Kidney (tissue), 14 donors: ENCODE measurements around the gene CAMK2A. TPM values are rescaled to one million over a fixed set of nuclear protein-coding genes. Genes with fewer than 3 reads are reported as not detected.

Experiments used
- DNase-seq, 5 donors: peaks; one replicate each; pipeline ENCODE4 v3.0.0-alpha.2; 2013 to 2020
- FAIRE-seq: peaks from 2 replicates; lab custom pipeline; 2012; peaks lifted over from hg19 to GRCh38; lab: Jason Lieb, UNC
- H3K27ac ChIP-seq, 2 donors: one replicate each; pipeline ENCODE4 v1.7.0; 2013; ENCODE audit warnings: low read depth in 2 of 2, low read length in 2 of 2, inconsistent platforms in 1 of 2
- H3K27me3 ChIP-seq: one replicate; pipeline ENCODE4 v1.7.1; 2013; ENCODE audit warnings: low read length, inconsistent platforms; ENCODE audit not compliant: control insufficient read depth, insufficient read depth
- H3K36me3 ChIP-seq, 3 donors: one replicate each; pipeline versions ENCODE4 v1.7.0 to v1.7.1; 2013; ENCODE audit warnings: low read length in 3 of 3, control low read depth in 1 of 3, inconsistent platforms in 1 of 3; ENCODE audit not compliant: insufficient read depth in 3 of 3, control insufficient read depth in 2 of 3
- H3K4me1 ChIP-seq, 3 donors: one replicate each; pipeline versions ENCODE4 v1.7.0 to v1.7.1; 2013; ENCODE audit warnings: low read length in 3 of 3, inconsistent platforms in 1 of 3, low read depth in 1 of 3; ENCODE audit not compliant: control insufficient read depth in 2 of 3, insufficient read depth in 2 of 3
- H3K4me3 ChIP-seq, 3 donors: one replicate each; pipeline versions ENCODE4 v1.7.0 to v1.8.1; 2013; ENCODE audit warnings: low read length in 3 of 3, control low read depth in 1 of 3, inconsistent platforms in 1 of 3
- H3K9ac ChIP-seq, 3 donors: one replicate each; pipeline versions ENCODE4 v1.7.0 to v1.7.1; 2013; ENCODE audit warnings: low read length in 3 of 3, control low read depth in 1 of 3, inconsistent platforms in 1 of 3
- H3K9me3 ChIP-seq, 3 donors: one replicate each; pipeline versions ENCODE4 v1.7.0 to v1.7.1; 2013; ENCODE audit warnings: low read length in 3 of 3, control low read depth in 1 of 3, inconsistent platforms in 1 of 3; ENCODE audit not compliant: control insufficient read depth in 2 of 3, insufficient read depth in 1 of 3
- CTCF ChIP-seq: IDR thresholded peaks from 3 replicates; pipeline ENCODE4 v1.5.1; 2012; ENCODE audit warnings: mild to moderate bottlenecking, moderate library complexity, borderline replicate concordance; ENCODE audit not compliant: insufficient read depth; ENCODE audit errors: extremely low read depth
- intact Hi-C: fragments of 100-400 bp; cut with DNase I; formaldehyde crosslinking; loops from one replicate; pipeline ENCODE4 v1.11.1; 2022
- polyA plus RNA-seq: library from polyadenylated mRNA; stranded (reverse); fragments of 350-450 nt; fragmentation: Illumina TruSeq; extraction: RNeasy Lipid Tissue Mini Kit (QIAGEN cat#74804); gene quantifications from one replicate; pipeline ENCODE4 v1.2.3, GENCODE V29; 2014; ENCODE audit warnings: low read depth, low replicate concordance; ENCODE audit not compliant: insufficient read depth
- total RNA-seq: library from RNA; stranded (reverse); fragmentation: NEBNext Ultra II Directional; extraction: Animal tissue kit (Norgen Biotek cat#: 25700); gene quantifications from one replicate; pipeline ENCODE4 v1.2.1, GENCODE V29; 2021
- donor health status: control.
- donor health status: control.
- donor health status: control.
- donor health status: control.
- donor health status: control.
- donor health status: DM: yes; HTN: yes; CAD: no.
- donor health status: Normal renal cell carcinoma (clear cell type).

CAMK2A gene
- total and polyA plus RNA-seq, 2 donors from 2014 or later: 0.28 to 0.90 TPM

GRCh38 chr5:150312518-150312917 is 22.9 kb upstream of the CAMK2A start:
- DNase-seq (no peak), FAIRE-seq (no peak)
- H3K9me3 ChIP-seq: no peaks in the 10 kb centered on the region
- no peaks in the 10 kb centered on the region for H3K27me3 ChIP-seq
- H3K36me3 ChIP-seq: no peaks in the 10 kb centered on the region
- TF ChIP-seq CTCF: no peak
- no peak overlapping the region for H3K27ac ChIP-seq
- intact Hi-C loops: no loop called here
- H3K4me3 ChIP-seq: no peak overlapping the region
- H3K9ac ChIP-seq: no peak overlapping the region
- no peaks in the 10 kb centered on the region for H3K4me1 ChIP-seq

- no peaks in the 10 kb centered on the region for H3K9me3 ChIP-seq
- intact Hi-C loops: no loop called here
These were observed 21.6 kb upstream of the CAMK2A start for GRCh38 chr5:150311015-150311692.

GRCh38 chr5:150310246-150310645 is 20.7 kb upstream of the CAMK2A start:
- no peak for TF ChIP-seq CTCF
- no peaks in the 10 kb centered on the region for H3K36me3 ChIP-seq
- H3K27ac ChIP-seq: no peak overlapping the region
- no peaks in the 10 kb centered on the region for H3K9me3 ChIP-seq
- H3K4me1 ChIP-seq: no peaks in the 10 kb centered on the region
- no peak overlapping the region for H3K4me3 ChIP-seq
- H3K9ac ChIP-seq: no peak overlapping the region
- DNase-seq: no peak
- H3K27me3 ChIP-seq: no peaks in the 10 kb centered on the region
- no peak for FAIRE-seq
- intact Hi-C loops: no loop called here

More at GRCh38 chr5:150311015-150311692, 21.6 kb upstream of the CAMK2A start:
- Histone ChIP-seq H3K4me3 (no peak overlapping the region), H3K9ac (no peak overlapping the region), H3K27ac (no peak overlapping the region), H3K27me3 (no peaks in the 10 kb centered on the region), H3K4me1 (no peaks in the 10 kb centered on the region), H3K36me3 (no peaks in the 10 kb centered on the region)
- no peak for TF ChIP-seq CTCF
- DNase-seq: no peak
- no peak for FAIRE-seq

GRCh38 chr5:150309886-150310239 is 20.3 kb upstream of the CAMK2A start:
- Histone ChIP-seq H3K9ac (no peak overlapping the region), H3K27me3 (no peaks in the 10 kb centered on the region), H3K9me3 (no peaks in the 10 kb centered on the region), H3K27ac (no peak overlapping the region), H3K36me3 (no peaks in the 10 kb centered on the region), H3K4me3 (no peak overlapping the region), H3K4me1 (no peaks in the 10 kb centered on the region)
- intact Hi-C loops: no loop called here
- DNase-seq: no peak
- FAIRE-seq: no peak
- no peak for TF ChIP-seq CTCF
